ENCODE results near the gene LIMCH1.

LIMCH1 gene

GRCh38 chr4:41571422-41571821, 33.5 kb downstream of the LIMCH1 start:
- DNase-seq (ENCODE audit: low read depth): no peak

GRCh38 chr4:41572516-41572915, 34.6 kb downstream of the LIMCH1 start:
- DNase-seq (ENCODE audit: low read depth): no peak

- no peak for DNase-seq (ENCODE audit: low read depth)
These were observed 35.0 kb downstream of the LIMCH1 start for GRCh38 chr4:41572956-41573355.

- DNase-seq (ENCODE audit: low read depth): no peak
These were observed 35.6 kb downstream of the LIMCH1 start for GRCh38 chr4:41573502-41574001.

- DNase-seq (ENCODE audit: low read depth): no peak
These were observed 37.2 kb downstream of the LIMCH1 start for GRCh38 chr4:41575207-41575606.

GRCh38 chr4:41575665-41576064, 37.7 kb downstream of the LIMCH1 start:
- no peak for DNase-seq (ENCODE audit: low read depth)

GRCh38 chr4:41579043-41579442, 41.1 kb downstream of the LIMCH1 start:
- no peak for DNase-seq (ENCODE audit: low read depth)

GRCh38 chr4:41579526-41579925, 41.6 kb downstream of the LIMCH1 start:
- DNase-seq (ENCODE audit: low read depth): no peak

- no peak for DNase-seq (ENCODE audit: low read depth)
These were observed 42.0 kb downstream of the LIMCH1 start for GRCh38 chr4:41580007-41580406.

GRCh38 chr4:41586675-41587225, 48.8 kb downstream of the LIMCH1 start:
- no peak for DNase-seq (ENCODE audit: low read depth)

- no peak for DNase-seq (ENCODE audit: low read depth)
These were observed 49.3 kb downstream of the LIMCH1 start for GRCh38 chr4:41587286-41587685.

- DNase-seq (ENCODE audit: low read depth): no peak
These were observed 52.6 kb downstream of the LIMCH1 start for GRCh38 chr4:41590591-41590990.

- DNase-seq (ENCODE audit: low read depth): no peak
These were observed 56.5 kb downstream of the LIMCH1 start for GRCh38 chr4:41594432-41594831.

GRCh38 chr4:41597494-41597893, 59.5 kb downstream of the LIMCH1 start:
- no peak for DNase-seq (ENCODE audit: low read depth)

- DNase-seq (ENCODE audit: low read depth): no peak
These were observed 60.6 kb downstream of the LIMCH1 start for GRCh38 chr4:41598580-41598979.

- DNase-seq (ENCODE audit: low read depth): no peak
These were observed 61.3 kb downstream of the LIMCH1 start for GRCh38 chr4:41599192-41599786.

GRCh38 chr4:41600243-41600912, 62.4 kb downstream of the LIMCH1 start:
- no peak for DNase-seq (ENCODE audit: low read depth)

GRCh38 chr4:41601025-41601424, 63.1 kb downstream of the LIMCH1 start:
- DNase-seq (ENCODE audit: low read depth): no peak

- no peak for DNase-seq (ENCODE audit: low read depth)
These were observed 64.2 kb downstream of the LIMCH1 start for GRCh38 chr4:41602113-41602512.

GRCh38 chr4:41602886-41603498, 65.0 kb downstream of the LIMCH1 start:
- DNase-seq (ENCODE audit: low read depth): no peak

GRCh38 chr4:41609851-41610250, 71.9 kb downstream of the LIMCH1 start:
- DNase-seq (ENCODE audit: low read depth): no peak

- DNase-seq (ENCODE audit: low read depth): no peak
These were observed 72.5 kb downstream of the LIMCH1 start for GRCh38 chr4:41610474-41610873.
